HG02623 (cell line): ENCODE data around the gene CSNK1D.

Experiments
- ATAC-seq: cut with Tn5 transposase; IDR thresholded peaks from one replicate; pipeline ENCODE4 v1.9.1; 2021; ENCODE audit warnings: moderate library complexity; ENCODE audit not compliant: unreplicated experiment

CSNK1D gene

GRCh38 chr17:82241183-82241925, 32.1 kb downstream of the CSNK1D start:
- no peak for ATAC-seq

- no peak for ATAC-seq
These were observed 32.9 kb downstream of the CSNK1D start for GRCh38 chr17:82240506-82241182.

GRCh38 chr17:82239926-82240505, 33.5 kb downstream of the CSNK1D start:
- ATAC-seq, result no peak

- ATAC-seq, result no peak
These were observed 34.0 kb downstream of the CSNK1D start for GRCh38 chr17:82239401-82239925.

- ATAC-seq, result no peak
These were observed 34.9 kb downstream of the CSNK1D start for GRCh38 chr17:82238472-82239201.

GRCh38 chr17:82237746-82238471, 35.6 kb downstream of the CSNK1D start:
- no peak for ATAC-seq

- no peak for ATAC-seq
These were observed 36.3 kb downstream of the CSNK1D start for GRCh38 chr17:82237083-82237745.

GRCh38 chr17:82236142-82236971, 37.1 kb downstream of the CSNK1D start:
- ATAC-seq, result no peak

GRCh38 chr17:82235775-82236141, 37.7 kb downstream of the CSNK1D start:
- ATAC-seq, result no peak

- ATAC-seq, result no peak
These were observed 38.3 kb downstream of the CSNK1D start for GRCh38 chr17:82235056-82235774.

GRCh38 chr17:82234211-82235055, 39.1 kb downstream of the CSNK1D start:
- no peak for ATAC-seq

- ATAC-seq, result no peak
These were observed 40.4 kb downstream of the CSNK1D start for GRCh38 chr17:82232876-82233785.

- no peak for ATAC-seq
These were observed 41.1 kb downstream of the CSNK1D start for GRCh38 chr17:82232322-82232820.

GRCh38 chr17:82231562-82232321, 41.8 kb downstream of the CSNK1D start:
- no peak for ATAC-seq

GRCh38 chr17:82231312-82231561, 42.3 kb downstream of the CSNK1D start:
- no peak for ATAC-seq
